ENCODE measurements around the gene PSD.
A peak's percentile ranks its signal among the peaks of the same experiment; 100 is the strongest.

Gene PSD

GRCh38 chr10:102402512-102402896, 16.1 kb downstream of the PSD start:
- DNase-seq = no peak

GRCh38 chr10:102401735-102402511, 16.7 kb downstream of the PSD start:
- no peak for DNase-seq

GRCh38 chr10:102401342-102401654, 17.3 kb downstream of the PSD start:
- no peak for DNase-seq

GRCh38 chr10:102400598-102401341, 17.8 kb downstream of the PSD start:
- no peak for DNase-seq

GRCh38 chr10:102400076-102400475, 18.5 kb downstream of the PSD start:
- DNase-seq = peak; percentile 23

- peak; percentile 30 for DNase-seq
Measured at GRCh38 chr10:102399217-102400021, 19.2 kb downstream of the PSD start.

- no peak for DNase-seq
Measured at GRCh38 chr10:102398172-102399020, 20.2 kb downstream of the PSD start.

GRCh38 chr10:102397222-102398171, 21.1 kb downstream of the PSD start:
- DNase-seq = no peak

- DNase-seq = no peak
Measured at GRCh38 chr10:102396730-102397151, 21.8 kb downstream of the PSD start.

- DNase-seq = no peak
Measured at GRCh38 chr10:102396317-102396650, 22.3 kb downstream of the PSD start.

GRCh38 chr10:102395400-102396316, 22.9 kb downstream of the PSD start, which contains the start of gene NFKB2:
TSS of gene NFKB2 (plus strand) at chr10:102395705. CDS start at chr10:102395960, 255 bp downstream.
- peak; percentile 4 for DNase-seq

GRCh38 chr10:102394801-102395399, 23.7 kb downstream of the PSD start:
- DNase-seq = no peak

GRCh38 chr10:102394079-102394800, 24.3 kb downstream of the PSD start:
- no peak for DNase-seq

GRCh38 chr10:102393411-102394078, 25.0 kb downstream of the PSD start:
- DNase-seq = no peak

GRCh38 chr10:102392306-102392705, 26.3 kb downstream of the PSD start:
- no peak for DNase-seq

- no peak for DNase-seq
Measured at GRCh38 chr10:102389894-102390293, 28.7 kb downstream of the PSD start.

GRCh38 chr10:102384606-102385429, 33.8 kb downstream of the PSD start:
- no peak for DNase-seq

- DNase-seq = no peak
Measured at GRCh38 chr10:102384053-102384452, 34.5 kb downstream of the PSD start.

All from DMS79 (cell line).